DMS 273 treated with DMSO at 0.1 percent for 48 hours (cell line): ENCODE results near the gene TRUB1.

Experiments
- DNase-seq: peaks from one replicate; lab custom pipeline; 2025; lab: John Stamatoyannopoulos, UW

The TRUB1 gene

DNA sequence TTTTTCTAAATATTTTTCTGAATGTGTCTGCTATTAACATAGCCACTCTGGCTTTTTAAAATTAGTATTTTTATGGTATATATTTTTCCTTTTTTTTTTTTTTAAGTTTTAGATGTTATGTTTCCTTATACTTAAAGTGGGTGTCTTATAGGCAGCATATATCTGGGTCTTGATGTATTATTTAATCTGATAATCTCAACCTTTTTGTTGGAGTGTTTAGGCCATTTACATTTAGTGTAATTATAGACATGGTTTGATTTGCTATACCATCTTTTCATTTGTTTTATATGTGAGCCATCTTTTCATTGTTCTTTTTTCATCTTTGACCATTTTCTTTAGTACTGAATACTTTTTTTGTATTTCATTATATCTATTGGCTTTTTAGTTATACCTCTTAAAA is 45.0 kb downstream of the TRUB1 start:
- no peak for DNase-seq

DNA sequence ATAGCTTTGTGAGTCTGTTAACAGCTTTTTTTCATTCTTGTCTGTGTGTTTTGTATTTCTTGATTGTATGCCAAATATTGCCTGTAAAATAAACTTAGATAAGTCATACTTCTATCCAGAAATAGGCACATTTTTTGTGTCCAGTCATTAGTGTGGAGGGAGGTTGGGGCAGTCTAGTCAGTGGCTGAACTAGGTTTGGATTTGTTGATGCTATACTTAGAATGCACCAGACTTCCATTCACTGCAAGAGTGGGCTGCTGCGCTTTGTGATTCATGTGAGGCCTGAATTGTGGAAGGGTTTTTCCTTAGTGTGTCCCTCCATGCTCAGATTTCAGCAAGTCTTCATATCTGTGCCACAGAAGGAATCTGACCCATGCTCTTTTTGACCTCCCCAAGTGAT is 50.0 kb downstream of the TRUB1 start:
- DNase-seq: no peak

DNA sequence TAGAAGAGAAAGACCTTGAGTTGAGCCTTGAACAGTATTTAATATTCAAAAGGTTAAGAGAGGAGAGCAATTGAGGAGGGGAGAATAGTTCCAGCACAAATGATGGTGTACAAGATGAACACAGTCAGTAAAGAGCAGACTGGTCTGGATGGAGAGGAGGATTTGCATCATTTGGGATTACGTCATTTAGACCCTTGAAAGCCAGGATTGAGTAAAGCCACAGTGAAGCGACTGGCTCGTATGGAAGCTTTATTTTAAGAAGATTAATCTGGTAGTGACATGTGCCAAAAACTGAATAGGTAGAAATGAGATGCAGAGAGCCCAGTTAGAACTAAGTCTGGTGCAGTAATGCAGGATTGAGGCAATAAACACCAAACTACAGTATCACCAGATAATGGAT is 52.6 kb downstream of the TRUB1 start:
- no peak for DNase-seq

DNA sequence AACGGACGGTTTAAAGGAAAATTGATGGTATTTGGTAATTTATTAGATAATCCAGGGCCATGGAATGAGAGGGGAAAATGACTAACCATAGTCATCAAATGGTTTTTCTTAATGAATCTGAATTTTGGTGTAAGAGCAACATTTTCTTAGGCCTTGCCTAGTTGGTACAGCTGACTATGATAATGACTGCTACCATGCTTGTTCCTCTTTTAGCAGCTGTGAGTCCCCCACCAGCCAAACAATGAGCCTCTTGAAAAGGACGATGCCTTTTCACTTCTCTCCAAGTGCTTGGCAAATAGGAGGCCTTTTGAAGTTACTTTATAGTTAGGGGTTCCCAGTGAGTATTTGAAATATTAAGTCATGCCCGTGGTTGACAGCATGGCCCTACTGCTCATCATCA is 53.0 kb downstream of the TRUB1 start:
- no peak for DNase-seq

DNA sequence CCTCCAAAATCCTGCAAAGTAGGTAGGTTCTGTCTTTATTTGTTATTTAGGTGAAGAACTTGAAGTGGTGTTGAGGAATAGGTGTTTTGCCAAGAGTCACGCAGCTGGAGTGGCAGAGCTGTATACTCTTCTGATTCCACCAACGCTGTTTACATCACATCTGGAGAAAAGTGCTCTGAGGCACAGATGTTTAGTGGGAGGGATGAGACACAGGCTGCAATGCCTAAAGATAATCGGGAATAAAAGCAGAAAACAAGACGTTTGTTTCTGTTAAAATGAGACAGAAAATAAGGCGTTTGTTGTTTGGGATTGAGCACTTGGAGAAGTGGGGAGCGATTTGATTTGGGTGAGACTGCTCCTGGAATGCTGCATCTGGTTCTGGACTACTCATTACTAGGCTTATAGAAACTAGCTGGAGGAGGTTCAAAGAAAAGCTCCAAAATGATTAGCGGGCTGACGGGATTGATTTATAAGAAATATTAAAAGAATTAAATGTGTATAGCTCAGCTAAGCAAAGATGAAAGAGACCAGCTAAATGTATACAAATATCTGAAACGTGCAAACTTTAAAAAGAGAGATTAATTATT is 54.3 kb downstream of the TRUB1 start:
- DNase-seq: no peak

DNA sequence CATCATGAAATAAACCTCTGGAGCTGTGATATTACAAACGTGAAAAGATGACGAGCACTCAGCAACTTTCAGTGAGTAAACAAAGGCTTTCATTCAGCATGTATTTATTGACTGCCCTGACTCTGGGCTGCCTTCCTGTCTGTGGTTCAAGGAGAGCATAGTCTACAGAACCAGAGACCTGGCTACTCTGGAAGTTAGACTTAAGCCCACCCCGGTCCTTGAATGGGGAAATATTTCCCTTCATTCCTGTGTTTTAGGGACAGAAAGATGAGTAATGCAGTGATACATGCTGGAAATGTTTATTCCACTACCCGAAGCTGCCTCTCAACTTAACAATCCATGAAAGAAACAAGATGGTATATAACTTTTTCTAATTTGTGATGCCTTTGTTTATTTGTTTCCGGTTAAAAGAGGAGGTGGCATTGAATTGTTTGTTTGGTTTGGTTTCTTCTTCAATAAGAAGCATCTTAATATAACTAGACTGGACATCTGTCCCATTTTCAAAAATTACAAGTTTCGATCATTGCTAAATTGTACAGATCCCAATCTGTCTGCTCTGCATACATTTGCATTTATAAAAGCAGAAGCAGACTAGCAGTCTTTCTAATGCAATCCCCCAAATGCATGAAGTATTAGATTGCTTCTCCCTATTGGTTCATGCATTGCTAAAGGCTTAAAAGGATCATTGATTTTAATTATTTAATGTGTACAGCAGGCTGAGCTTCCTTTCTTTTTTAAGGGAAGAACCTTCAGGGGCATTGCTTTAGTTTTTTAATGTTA is 57.7 kb downstream of the TRUB1 start:
- no peak for DNase-seq

DNA sequence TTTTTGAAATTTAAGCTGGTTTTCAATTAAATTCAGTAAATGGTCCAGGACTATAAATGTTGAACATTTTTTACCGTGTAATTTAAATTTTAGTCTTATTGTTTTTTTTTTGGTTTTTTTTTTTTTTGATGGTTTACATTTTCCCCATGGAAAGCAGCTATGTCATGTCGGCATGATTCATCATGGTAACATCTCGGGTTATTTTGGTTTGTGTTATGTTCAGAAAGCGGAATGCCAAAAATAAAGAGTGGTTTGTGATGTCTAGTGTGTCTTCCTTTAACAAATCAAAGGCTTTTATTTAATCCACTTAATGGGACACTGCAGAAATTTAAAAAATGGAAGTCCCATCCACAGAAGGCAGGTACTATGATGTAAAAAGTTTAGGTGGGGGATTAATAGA is 58.5 kb downstream of the TRUB1 start:
- DNase-seq: no peak

DNA sequence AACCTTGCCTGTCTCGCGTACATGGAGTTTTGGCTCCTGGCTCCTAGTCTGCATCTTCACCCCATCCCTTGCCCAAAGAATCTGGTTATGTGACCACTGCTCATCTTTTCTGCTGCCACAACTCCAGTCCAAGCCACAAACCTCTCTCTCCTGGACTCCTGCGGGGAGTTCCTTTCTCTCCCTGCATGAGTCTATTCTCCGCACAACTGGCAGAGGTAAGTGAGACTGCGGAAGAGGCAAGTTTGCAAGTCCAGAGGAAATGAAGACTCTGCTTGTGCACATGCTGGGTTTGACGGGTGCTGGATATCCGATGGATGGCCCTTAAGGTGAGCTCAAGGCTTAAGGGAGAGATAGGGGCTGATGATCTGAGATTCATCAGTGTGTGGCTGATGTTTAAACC is 61.0 kb downstream of the TRUB1 start:
- no peak for DNase-seq

DNA sequence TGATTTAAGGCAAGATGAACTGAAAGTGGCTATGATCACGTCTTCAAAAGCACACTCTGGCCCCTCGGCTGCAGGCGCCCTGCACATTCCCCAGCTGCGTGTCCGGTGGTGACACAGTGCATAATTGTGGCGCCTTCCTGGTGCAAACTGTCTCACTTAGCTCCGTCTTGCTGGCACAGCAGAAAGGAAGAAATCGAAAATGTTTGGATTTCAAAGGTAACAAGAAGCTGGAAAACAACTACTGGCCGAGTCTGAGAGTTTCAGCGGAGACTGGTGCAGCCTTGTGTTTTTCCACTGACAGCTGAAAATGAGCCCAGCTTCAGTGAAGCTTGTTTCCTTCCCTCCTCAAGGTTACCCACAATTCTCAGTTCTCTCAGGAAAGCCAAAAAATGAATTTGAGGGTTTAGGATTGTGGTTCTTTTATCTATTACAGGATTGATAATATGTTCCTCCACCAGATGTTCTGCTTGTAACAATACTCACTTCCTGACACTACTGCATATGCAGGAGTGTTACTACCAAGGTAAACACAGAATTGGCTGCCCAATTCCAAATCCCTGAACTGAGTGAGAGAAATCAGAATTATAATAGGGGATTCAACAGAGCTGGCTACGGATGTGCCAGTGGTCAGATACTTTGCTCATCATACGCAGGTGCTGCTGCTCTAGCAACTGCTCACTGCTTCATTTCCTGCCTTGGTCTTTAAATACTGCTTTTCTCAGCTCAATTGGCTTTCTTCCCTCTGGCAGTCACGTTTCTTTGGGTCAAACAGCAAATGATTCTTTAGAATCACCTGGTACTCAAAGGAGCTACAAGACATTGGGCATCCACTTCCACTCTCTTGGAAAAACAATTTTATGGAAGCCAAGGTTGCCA is 63.7 kb downstream of the TRUB1 start:
- no peak for DNase-seq

DNA sequence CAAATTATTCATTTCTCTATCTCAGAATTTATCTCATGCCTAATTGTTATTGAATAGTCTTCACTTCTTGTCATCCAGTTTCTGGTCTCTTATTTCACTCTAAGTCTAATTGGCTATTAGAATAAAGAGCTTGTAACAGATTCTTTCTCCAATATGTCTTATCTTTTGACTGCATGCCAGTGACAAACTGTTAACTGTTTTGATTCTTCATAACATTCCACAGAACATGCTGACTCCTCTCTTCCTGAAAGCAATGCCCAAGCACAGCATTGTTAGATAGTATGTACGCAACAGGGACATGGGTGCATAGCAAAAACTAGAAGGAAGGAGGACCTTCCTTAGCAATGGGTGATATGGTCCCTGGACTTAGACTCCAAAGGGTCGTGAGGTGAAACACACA is 65.4 kb downstream of the TRUB1 start:
- no peak for DNase-seq

DNA sequence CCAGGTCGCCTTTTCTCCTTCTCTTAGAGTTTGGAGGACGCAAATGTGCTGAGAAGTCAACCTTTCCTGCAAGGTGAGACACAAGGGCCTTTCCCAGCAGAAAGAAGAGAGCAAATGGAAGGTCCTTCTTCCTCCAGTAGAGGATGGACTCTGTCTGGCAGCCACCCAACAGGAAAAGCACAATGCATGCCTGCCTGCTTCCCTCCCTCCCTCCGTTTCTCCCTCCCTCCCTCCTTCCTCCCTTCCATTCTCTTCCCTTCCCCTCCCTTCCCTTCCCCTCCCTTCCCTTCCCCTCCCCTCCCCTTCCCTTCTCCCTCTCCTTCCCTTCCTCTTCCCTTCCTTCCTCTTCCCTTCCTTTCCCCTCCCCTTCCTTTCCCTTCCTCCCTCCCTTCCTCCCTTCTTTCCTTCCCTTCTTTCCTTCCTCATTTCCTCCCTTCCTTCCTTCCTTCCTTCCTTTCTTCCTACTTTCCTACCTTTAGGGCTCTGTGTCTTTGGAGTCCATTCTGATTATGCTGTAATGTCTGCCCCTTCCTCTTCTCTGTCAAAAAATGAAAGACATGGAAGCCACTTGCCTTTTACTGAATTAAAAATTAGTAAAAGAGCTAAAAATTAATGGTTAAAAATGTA is 66.4 kb downstream of the TRUB1 start:
- DNase-seq: no peak

DNA sequence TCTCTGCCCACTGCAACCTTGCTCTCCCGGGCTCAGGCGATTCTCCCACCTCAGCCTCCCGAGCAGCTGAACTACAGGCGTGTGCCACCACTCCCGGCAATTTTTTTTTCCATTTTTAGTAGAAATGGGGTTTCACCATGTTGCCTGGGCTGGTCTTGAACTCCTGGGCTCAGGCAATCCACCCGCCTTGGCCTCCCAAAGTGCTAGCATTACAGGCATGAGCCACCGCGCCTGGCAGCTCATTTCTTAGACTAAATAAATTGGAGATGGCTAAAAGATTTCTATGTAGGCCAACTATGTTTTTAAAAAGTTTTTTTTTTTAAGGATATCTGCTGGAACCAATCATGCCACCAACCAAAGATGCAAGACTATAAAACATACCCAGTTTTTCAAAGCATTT is 67.8 kb downstream of the TRUB1 start:
- DNase-seq: no peak

DNA sequence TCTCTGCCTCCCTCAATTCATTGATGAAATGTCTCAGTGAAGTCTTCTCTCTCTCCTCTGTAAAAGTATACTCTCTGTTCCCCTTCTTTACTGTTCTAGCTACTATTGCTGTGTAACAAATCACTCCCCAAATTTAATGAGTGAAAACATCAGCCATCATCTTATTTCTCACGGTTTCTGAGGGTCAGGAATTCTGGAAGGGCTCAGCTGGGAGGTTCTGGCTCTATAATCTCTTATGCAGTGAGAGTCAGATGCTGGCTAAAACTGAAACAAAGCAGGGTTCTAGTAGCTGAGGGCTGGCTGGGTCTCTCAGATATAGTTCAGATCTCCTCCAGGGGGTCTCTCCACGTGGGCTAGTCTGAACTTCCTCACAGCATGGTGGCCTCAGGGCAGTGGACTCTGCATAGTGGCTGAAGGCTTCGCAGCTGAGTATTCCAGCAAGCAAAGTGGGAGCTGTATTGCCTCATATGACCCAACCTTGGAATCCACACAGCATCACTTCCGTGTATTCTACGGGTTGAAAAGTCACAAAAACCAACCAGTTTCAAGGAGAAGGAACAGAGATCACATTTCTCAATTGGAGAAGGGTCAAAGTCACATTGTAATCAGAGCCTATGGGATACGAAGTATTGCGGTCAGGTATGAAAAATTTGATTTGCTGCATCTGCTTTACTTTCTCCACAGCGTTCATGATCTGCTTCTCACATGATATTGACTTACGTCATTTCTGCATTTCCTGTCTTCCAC is 80.4 kb downstream of the TRUB1 start:
- DNase-seq: no peak

DNA sequence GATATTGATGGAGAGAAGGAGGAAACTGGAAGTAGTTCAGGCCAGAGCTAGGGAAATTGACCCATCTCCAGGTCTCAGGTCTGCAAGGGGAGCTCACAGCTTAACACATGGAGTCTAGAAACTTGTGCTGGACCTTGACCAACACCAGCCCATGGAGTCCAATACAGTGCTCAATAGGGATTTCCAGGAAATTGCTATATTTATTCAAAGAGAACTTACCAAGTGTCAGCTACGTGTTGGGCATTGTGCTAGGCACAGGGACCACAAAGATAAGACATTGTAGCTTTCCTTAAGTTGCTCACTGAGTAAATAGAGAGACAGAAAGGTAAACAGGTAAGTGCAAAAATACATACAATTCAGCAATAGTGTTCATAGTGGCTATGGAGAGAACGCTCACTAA is 82.5 kb downstream of the TRUB1 start:
- no peak for DNase-seq

DNA sequence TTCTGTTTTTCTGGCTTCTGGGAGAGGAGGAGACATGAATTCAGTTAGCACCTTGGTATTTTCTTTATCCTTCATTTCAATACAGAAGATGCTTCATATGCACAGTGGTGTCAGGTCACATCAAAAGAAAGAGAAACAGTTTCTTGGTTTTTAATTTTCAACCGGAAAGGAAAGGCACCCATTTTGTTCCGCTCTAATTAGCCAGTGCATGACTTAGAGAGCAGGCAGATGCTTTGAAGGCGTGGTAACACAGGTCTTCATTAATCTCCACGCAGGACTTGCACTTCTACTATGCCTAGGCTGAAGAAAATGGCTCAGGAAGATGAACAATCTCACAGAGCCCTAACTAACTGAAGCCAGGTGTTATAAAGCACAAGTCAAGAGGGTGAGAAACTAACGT is 84.7 kb downstream of the TRUB1 start:
- no peak for DNase-seq

DNA sequence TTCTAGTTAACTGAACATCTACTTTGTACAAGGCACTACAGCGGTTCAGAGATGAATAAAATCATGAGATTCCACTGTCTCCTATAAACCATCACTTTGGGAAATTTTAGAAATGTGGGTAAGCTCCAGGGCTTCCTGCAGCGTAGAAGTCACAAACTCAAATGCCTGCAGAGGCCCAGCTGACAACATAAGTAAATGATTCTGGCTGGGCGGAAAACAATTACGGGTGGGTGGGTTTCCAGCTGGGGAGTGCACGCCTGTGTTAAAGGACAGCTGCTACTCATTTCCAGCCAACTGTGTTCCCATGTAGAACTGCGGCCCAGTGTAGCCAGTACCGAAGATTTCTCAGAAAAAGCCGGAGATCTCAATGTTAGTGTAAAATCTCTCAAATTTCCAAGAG is 85.7 kb downstream of the TRUB1 start:
- DNase-seq: no peak

DNA sequence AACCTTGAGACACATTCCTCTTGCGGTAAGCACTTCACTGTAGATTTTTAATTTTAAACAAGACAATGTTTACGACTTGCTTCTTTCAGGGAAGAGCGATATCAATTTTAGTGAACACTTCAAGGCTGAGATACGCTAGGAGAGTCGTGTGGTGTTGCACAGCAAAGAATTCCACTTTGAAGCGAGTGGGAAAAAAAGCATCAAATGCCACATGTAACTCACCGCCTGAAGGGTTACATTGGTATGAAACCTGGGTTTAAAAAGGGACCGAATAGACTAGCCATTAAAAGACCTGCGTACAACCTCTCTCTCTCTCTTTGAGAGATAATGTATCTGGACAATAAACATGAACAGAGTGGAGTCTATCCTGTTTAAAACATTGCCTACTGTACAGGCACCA is 86.4 kb downstream of the TRUB1 start:
- DNase-seq: no peak

DNA sequence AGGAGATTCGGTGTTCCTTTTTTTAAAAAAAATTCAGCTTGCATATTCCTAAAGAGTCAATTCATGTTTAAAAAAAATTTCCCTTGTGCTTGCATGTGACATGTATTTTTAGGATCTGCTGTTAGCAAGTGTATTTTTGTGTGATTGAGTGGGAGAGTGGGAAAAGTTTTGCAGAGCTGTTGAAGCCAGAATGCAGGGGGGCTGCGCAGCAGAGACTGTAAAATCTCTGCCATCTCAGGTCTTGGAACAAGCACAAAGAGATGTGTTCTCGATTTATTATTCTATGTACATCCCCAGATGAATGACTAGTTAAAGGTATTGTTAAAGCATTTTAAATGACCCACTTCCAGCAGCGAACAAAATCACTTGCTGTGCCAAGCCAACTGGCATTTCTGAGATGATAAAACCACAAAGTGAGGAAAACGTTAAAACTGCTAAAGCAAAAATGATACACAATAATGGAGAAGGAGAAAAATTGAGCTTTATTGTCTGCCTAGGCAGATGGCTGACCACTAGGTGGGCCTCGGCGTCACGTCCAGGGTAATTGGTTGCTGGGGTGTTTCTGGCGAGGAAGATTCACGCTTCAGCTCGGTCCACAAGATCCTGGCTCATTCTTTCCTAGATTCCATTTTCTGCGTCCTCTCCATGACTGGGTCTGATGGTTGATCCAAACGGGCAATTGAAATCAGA is 88.2 kb downstream of the TRUB1 start:
- peak; percentile 3 for DNase-seq

DNA sequence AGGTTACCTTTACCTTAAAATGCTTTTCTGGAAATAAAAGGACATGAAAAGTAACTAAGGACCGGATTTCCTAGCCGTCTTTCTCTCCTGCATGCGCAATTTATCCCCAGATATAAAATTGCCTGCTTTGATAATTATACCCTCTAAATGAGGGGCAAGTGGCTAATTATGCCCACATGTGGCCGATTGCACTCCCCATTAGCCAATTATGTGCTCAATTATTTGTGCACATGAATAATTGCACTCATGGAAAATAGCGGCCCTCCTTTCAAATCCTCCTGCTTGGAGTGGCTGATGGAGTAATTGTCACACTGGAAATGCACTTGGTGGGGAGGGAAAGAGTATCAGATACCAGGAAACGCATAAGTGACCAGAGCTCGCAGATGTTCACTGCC is 88.7 kb downstream of the TRUB1 start:
- DNase-seq: no peak
